Measurements from ENCODE around the gene NYNRIN.

NYNRIN gene

DNA sequence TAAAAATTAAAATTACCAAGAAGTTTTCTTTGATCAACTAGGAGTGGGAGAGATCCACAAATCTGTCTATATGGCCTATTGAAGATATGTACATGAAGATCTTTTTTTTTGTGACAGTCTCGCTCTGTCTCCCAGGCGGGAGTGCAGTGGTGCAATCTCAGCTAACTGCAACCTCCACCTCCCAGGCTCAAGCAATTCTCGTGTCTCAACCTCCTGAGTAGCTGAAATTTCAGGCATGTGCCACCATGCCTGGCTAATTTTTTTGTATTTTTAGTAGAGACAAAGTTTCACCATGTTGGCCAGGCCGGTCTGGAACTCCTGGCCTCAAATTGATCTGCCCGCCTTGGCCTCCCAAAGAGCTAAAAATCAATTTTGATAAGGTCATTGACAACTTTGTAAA, 35.4 kb upstream of the NYNRIN start:
- H3K9ac ChIP-seq (ENCODE audit: low read length): no peak overlapping the region
- peaks cover 4% of the 10 kb centered on the region; the same call in 1 of the 2 replicates for H3K4me1 ChIP-seq (ENCODE audit: control insufficient read depth, insufficient read depth, low read length)
- no peak overlapping the region for H3K4me3 ChIP-seq (ENCODE audit: low read depth, low read length)
- H3K27me3 ChIP-seq (ENCODE audit: control insufficient read depth, insufficient read depth, low read length): peaks cover 13% of the 10 kb centered on the region
- H3K36me3 ChIP-seq (ENCODE audit: control insufficient read depth, insufficient read depth, low read length): no peaks in the 10 kb centered on the region
- H3K9me3 ChIP-seq (ENCODE audit: control insufficient read depth, insufficient read depth, low read depth, low read length): no peaks in the 10 kb centered on the region
- no peak overlapping the region for H3K27ac ChIP-seq (ENCODE audit: low read depth, low read length)

DNA sequence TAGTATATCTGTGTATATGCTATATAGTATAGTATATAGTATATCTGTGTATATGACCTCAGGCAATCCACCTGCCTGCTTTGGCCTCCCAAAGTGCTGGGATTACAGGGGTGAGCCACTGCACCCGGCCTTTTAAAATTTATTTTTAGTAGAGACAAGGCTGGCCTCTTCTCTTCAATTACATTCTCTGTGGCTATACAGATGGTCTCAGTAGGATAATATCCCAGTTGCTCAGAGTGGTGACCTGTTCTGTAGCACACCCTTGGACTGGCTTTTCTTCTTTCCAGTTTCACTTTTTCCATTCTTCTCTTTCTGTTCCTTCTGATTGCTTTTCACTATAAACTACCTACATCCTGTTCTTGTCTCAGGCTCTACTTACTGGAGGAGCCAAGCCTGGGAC, 34.0 kb upstream of the NYNRIN start:
- no peak overlapping the region for H3K4me3 ChIP-seq (ENCODE audit: low read depth, low read length)
- no peaks in the 10 kb centered on the region for H3K9me3 ChIP-seq (ENCODE audit: control insufficient read depth, insufficient read depth, low read depth, low read length)
- H3K9ac ChIP-seq (ENCODE audit: low read length): no peak overlapping the region
- no peaks in the 10 kb centered on the region for H3K36me3 ChIP-seq (ENCODE audit: control insufficient read depth, insufficient read depth, low read length)
- H3K27ac ChIP-seq (ENCODE audit: low read depth, low read length): no peak overlapping the region
- H3K27me3 ChIP-seq (ENCODE audit: control insufficient read depth, insufficient read depth, low read length): peaks cover 11% of the 10 kb centered on the region
- H3K4me1 ChIP-seq (ENCODE audit: control insufficient read depth, insufficient read depth, low read length): peaks cover 9% of the 10 kb centered on the region

DNA sequence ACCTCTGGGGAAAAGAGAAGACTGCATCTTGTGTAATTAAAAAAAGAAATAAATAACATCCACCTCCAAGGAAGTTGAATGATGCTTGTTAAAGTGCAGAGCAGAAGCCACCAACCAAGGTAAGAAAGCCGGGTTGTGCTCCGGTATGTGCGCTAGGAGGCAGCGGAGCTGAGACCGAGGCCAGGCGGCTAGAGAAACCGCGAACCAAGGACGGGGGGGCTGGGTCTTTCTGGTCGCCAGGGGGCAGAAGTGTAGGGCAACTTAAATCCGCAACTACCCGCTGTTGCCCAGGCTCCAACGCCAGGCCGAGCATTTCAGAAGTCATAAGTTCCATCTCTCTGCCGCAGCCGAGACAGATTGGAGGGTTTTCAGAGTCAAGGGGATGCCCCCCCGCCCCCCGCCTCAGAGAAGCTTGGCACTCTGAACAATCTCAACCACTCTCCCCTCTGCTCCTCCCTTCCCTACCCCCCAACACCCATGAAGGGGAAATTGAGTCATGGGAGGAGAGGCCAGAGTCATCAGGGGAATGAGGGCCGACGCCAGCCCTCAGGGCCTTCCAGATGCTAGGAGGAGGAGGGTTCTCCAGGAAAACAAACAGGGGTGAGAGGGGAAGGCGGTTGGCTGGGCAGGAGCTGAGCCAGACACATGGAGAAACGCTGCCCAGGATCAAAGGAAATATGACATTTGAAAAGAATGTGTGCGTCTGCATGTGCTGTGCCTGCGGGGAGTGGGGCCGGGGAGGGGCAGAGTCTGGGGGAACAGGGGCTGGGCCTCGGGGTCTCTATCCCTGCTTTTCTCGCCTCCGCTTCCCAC, 33.0 kb upstream of the NYNRIN start:
- no peak overlapping the region for H3K9ac ChIP-seq (ENCODE audit: low read length)

GRCh38 chr14:24366413-24366720, 32.4 kb upstream of the NYNRIN start:
- peaks cover 8% of the 10 kb centered on the region for H3K27me3 ChIP-seq (ENCODE audit: control insufficient read depth, insufficient read depth, low read length)
- H3K9me3 ChIP-seq (ENCODE audit: control insufficient read depth, insufficient read depth, low read depth, low read length): no peaks in the 10 kb centered on the region
- no peak overlapping the region for H3K27ac ChIP-seq (ENCODE audit: low read depth, low read length)
- H3K9ac ChIP-seq (ENCODE audit: low read length): no peak overlapping the region
- peaks cover 5% of the 10 kb centered on the region; the same call in 1 of the 2 replicates for H3K36me3 ChIP-seq (ENCODE audit: control insufficient read depth, insufficient read depth, low read length)
- peak overlapping the region; percentile 62 for H3K4me3 ChIP-seq (ENCODE audit: low read depth, low read length)
- H3K4me1 ChIP-seq (ENCODE audit: control insufficient read depth, insufficient read depth, low read length): peaks cover 9% of the 10 kb centered on the region

More for the DNA sequence above, 33.0 kb upstream of the NYNRIN start:
- H3K36me3 ChIP-seq (ENCODE audit: control insufficient read depth, insufficient read depth, low read length): no peaks in the 10 kb centered on the region
- peaks cover 11% of the 10 kb centered on the region for H3K27me3 ChIP-seq (ENCODE audit: control insufficient read depth, insufficient read depth, low read length)
- H3K4me3 ChIP-seq (ENCODE audit: low read depth, low read length): peak overlapping the region; percentile 62
- no peaks in the 10 kb centered on the region for H3K9me3 ChIP-seq (ENCODE audit: control insufficient read depth, insufficient read depth, low read depth, low read length)
- H3K4me1 ChIP-seq (ENCODE audit: control insufficient read depth, insufficient read depth, low read length): peaks cover 9% of the 10 kb centered on the region
- no peak overlapping the region for H3K27ac ChIP-seq (ENCODE audit: low read depth, low read length)

DNA sequence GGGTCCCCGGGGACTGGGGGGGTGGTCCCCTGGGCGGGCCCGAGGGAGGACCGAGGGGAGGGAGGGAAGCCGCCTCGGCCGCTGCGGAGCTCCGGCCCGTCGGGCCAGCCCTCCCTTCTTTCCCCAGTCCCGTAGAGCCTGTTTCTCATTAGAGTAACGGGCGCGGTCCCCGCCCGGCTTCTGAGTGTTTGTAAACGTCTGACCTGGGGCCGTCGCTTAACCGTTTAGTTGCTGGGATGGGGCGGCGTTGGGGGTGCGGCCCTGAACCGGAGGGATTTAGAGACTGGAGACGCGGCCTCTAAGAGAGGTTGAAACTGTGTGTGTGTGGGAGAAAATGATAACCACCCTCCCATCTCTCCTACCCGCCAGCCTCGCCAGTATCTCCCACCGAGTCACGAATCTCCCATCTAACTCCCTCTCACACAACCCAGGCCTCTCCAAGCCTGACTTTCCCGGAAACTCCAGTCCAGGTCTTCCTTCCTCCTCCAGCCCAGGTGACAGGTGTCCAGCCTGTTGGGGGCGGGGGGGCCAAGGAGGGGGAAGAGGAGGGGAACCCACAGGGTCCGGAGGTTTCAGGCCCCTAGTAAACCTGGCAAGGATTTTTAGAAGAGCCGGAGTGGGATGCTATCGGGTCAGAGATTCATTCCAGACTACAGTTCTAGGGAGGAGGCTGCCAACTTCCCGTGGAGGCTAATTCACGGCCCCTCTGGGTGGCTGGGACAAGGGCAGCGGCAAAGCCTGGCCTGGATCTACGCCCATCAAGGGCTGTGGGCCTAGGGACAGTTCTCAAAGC, 31.9 kb upstream of the NYNRIN start:
- peak overlapping the region; percentile 63 for H3K9ac ChIP-seq (ENCODE audit: low read length)
- peaks cover 9% of the 10 kb centered on the region for H3K4me1 ChIP-seq (ENCODE audit: control insufficient read depth, insufficient read depth, low read length)
- peak overlapping the region; percentile 62 for H3K4me3 ChIP-seq (ENCODE audit: low read depth, low read length)
- H3K9me3 ChIP-seq (ENCODE audit: control insufficient read depth, insufficient read depth, low read depth, low read length): no peaks in the 10 kb centered on the region
- peaks cover 3% of the 10 kb centered on the region for H3K27me3 ChIP-seq (ENCODE audit: control insufficient read depth, insufficient read depth, low read length)
- peaks cover 11% of the 10 kb centered on the region for H3K36me3 ChIP-seq (ENCODE audit: control insufficient read depth, insufficient read depth, low read length)
- peak overlapping the region; percentile 52; the same call in 1 of the 2 replicates for H3K27ac ChIP-seq (ENCODE audit: low read depth, low read length)

DNA sequence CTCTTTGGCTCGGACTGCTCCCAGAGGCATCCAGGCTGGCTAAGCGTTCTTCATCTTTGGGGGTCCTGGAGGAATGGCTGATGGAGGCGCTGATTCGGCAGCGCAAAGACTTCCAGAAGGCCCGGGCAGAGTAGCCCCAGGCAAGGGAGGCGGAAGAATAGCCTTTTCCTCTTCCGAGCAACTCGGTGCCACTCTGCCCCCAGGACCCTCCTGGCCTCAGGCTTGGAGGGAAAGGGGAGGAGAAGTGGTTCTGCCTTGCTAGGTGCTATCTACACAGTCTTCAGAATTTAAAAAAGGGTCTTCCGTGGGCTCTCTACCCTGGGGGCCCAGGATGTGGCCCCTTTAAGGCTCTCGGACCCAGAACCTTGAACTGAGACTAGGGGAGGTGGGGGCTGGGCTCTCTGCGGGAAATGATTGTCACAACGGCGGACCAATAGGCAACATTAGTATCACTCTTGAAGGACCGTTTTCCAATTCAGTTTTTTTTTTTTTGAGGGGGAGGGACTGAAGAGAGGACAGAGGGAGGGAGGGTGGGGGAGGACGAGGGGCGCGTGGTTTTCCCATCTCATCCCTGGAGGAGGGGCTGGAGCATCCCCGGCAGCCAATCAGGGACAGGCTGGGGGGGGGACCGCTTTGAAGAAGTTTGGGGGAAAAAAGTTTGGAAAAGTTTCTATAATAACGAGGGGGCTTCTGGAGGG, 31.1 kb upstream of the NYNRIN start, which contains the start of gene NFATC4:
Gene NFATC4 (plus strand): TSS at position 671 of the 698 bp plus-strand sequence. CDS start 157 bp downstream, outside the sequence.
- peak within 1 kb of the TSS; percentile 62 for H3K4me3 ChIP-seq (ENCODE audit: low read depth, low read length)

GRCh38 chr14:24368212-24368561, 30.6 kb upstream of the NYNRIN start:
- H3K4me1 ChIP-seq (ENCODE audit: control insufficient read depth, insufficient read depth, low read length): peaks cover 9% of the 10 kb centered on the region
- no peaks in the 10 kb centered on the region for H3K9me3 ChIP-seq (ENCODE audit: control insufficient read depth, insufficient read depth, low read depth, low read length)
- peaks cover 22% of the 10 kb centered on the region for H3K36me3 ChIP-seq (ENCODE audit: control insufficient read depth, insufficient read depth, low read length)
- no peak overlapping the region for H3K27ac ChIP-seq (ENCODE audit: low read depth, low read length)
- H3K4me3 ChIP-seq (ENCODE audit: low read depth, low read length): peak overlapping the region; percentile 62
- peak overlapping the region; percentile 5 for H3K9ac ChIP-seq (ENCODE audit: low read length)
- H3K27me3 ChIP-seq (ENCODE audit: control insufficient read depth, insufficient read depth, low read length): no peaks in the 10 kb centered on the region

More for the DNA sequence above, 31.1 kb upstream of the NYNRIN start, which contains the start of gene NFATC4:
- H3K4me1 ChIP-seq (ENCODE audit: control insufficient read depth, insufficient read depth, low read length): peaks cover 9% of the 10 kb centered on the region
- no peaks in the 10 kb centered on the region for H3K9me3 ChIP-seq (ENCODE audit: control insufficient read depth, insufficient read depth, low read depth, low read length)
- H3K36me3 ChIP-seq (ENCODE audit: control insufficient read depth, insufficient read depth, low read length): peaks cover 17% of the 10 kb centered on the region
- H3K27ac ChIP-seq (ENCODE audit: low read depth, low read length): peak within 1 kb of the TSS; percentile 52; the same call in 1 of the 2 replicates
- no peaks in the 10 kb centered on the region for H3K27me3 ChIP-seq (ENCODE audit: control insufficient read depth, insufficient read depth, low read length)
- peak within 1 kb of the TSS; percentile 63 for H3K9ac ChIP-seq (ENCODE audit: low read length)

GRCh38 chr14:24368562-24369252, 30.1 kb upstream of the NYNRIN start:
- Histone ChIP-seq H3K9ac (ENCODE audit: low read length) (no peak overlapping the region), H3K4me1 (ENCODE audit: control insufficient read depth, insufficient read depth, low read length) (peaks cover 9% of the 10 kb centered on the region), H3K27ac (ENCODE audit: low read depth, low read length) (no peak overlapping the region), H3K36me3 (ENCODE audit: control insufficient read depth, insufficient read depth, low read length) (peaks cover 27% of the 10 kb centered on the region), H3K27me3 (ENCODE audit: control insufficient read depth, insufficient read depth, low read length) (no peaks in the 10 kb centered on the region), H3K9me3 (ENCODE audit: control insufficient read depth, insufficient read depth, low read depth, low read length) (no peaks in the 10 kb centered on the region), H3K4me3 (ENCODE audit: low read depth, low read length) (peak overlapping the region; percentile 62)

DNA sequence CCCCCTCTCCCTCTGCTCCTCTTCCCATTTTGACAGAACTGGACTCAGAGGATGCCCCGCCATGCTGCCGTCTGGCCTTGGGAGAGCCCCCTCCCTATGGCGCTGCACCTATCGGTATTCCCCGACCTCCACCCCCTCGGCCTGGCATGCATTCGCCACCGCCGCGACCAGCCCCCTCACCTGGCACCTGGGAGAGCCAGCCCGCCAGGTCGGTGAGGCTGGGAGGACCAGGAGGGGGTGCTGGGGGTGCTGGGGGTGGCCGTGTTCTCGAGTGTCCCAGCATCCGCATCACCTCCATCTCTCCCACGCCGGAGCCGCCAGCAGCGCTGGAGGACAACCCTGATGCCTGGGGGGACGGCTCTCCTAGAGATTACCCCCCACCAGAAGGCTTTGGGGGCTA, 29.3 kb upstream of the NYNRIN start:
- H3K27me3 ChIP-seq (ENCODE audit: control insufficient read depth, insufficient read depth, low read length): no peaks in the 10 kb centered on the region
- H3K36me3 ChIP-seq (ENCODE audit: control insufficient read depth, insufficient read depth, low read length): peaks cover 32% of the 10 kb centered on the region
- peak overlapping the region; percentile 62 for H3K4me3 ChIP-seq (ENCODE audit: low read depth, low read length)
- H3K9me3 ChIP-seq (ENCODE audit: control insufficient read depth, insufficient read depth, low read depth, low read length): no peaks in the 10 kb centered on the region
- H3K9ac ChIP-seq (ENCODE audit: low read length): no peak overlapping the region
- no peak overlapping the region for H3K27ac ChIP-seq (ENCODE audit: low read depth, low read length)
- H3K4me1 ChIP-seq (ENCODE audit: control insufficient read depth, insufficient read depth, low read length): peaks cover 9% of the 10 kb centered on the region

DNA sequence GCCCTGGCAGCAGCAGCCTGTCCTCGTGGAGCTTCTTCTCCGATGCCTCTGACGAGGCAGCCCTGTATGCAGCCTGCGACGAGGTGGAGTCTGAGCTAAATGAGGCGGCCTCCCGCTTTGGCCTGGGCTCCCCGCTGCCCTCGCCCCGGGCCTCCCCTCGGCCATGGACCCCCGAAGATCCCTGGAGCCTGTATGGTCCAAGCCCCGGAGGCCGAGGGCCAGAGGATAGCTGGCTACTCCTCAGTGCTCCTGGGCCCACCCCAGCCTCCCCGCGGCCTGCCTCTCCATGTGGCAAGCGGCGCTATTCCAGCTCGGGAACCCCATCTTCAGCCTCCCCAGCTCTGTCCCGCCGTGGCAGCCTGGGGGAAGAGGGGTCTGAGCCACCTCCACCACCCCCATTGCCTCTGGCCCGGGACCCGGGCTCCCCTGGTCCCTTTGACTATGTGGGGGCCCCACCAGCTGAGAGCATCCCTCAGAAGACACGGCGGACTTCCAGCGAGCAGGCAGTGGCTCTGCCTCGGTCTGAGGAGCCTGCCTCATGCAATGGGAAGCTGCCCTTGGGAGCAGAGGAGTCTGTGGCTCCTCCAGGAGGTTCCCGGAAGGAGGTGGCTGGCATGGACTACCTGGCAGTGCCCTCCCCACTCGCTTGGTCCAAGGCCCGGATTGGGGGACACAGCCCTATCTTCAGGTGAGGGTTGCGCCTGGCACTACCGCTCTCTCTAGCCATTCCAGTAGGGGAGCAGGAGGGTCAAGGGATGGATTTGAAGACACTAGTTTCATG, 28.7 kb upstream of the NYNRIN start:
- Histone ChIP-seq H3K27ac (ENCODE audit: low read depth, low read length) (no peak overlapping the region), H3K4me3 (ENCODE audit: low read depth, low read length) (no peak overlapping the region), H3K9ac (ENCODE audit: low read length) (no peak overlapping the region)

More for the DNA sequence above, 28.7 kb upstream of the NYNRIN start:
- Histone ChIP-seq H3K36me3 (ENCODE audit: control insufficient read depth, insufficient read depth, low read length) (peaks cover 32% of the 10 kb centered on the region), H3K9me3 (ENCODE audit: control insufficient read depth, insufficient read depth, low read depth, low read length) (no peaks in the 10 kb centered on the region), H3K4me1 (ENCODE audit: control insufficient read depth, insufficient read depth, low read length) (peaks cover 9% of the 10 kb centered on the region), H3K27me3 (ENCODE audit: control insufficient read depth, insufficient read depth, low read length) (no peaks in the 10 kb centered on the region)

Measured in HUES6 (cell line).